ENCODE results near the gene PLG. TPM values are rescaled to one million over a fixed set of nuclear protein-coding genes. Genes with fewer than 3 reads are reported as not detected.
"Not testable (repeated sequence)": the region's sequence is repeated elsewhere in the genome, so short reads cannot be mapped to it uniquely, and the experiment has no call there.

Gene PLG
- total RNA-seq, 4 donors from 2014 or later, result 5.1 TPM; not detected in 3

DNA sequence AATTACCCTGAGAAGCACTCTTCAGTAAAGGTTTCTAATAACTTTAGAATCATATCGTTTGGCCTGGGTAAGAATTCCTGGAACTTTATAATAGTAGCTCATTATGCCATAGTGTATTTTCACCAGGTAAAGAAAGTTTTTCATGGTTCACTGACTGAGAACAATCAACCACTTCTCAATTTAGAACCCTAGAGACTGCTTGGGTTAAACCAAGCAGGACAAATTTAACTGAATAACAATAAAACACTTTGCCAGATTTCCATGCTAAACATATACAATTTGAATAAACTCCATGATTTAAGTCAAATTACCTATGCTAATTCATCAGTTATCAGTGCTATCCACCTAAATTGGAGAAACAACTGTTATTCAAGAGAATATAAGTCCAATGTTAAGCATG lies 99.4 kb downstream of the PLG start:
- no peak overlapping the region for H3K27ac ChIP-seq
- TF ChIP-seq EP300 (IDR thresholded peaks at IDR 0.05) (no peak), POLR2A (IDR thresholded peaks at IDR 0.05) (no peak), POLR2AphosphoS5 (IDR thresholded peaks at IDR 0.05) (no peak)
- TF ChIP-seq, protein P1, sequence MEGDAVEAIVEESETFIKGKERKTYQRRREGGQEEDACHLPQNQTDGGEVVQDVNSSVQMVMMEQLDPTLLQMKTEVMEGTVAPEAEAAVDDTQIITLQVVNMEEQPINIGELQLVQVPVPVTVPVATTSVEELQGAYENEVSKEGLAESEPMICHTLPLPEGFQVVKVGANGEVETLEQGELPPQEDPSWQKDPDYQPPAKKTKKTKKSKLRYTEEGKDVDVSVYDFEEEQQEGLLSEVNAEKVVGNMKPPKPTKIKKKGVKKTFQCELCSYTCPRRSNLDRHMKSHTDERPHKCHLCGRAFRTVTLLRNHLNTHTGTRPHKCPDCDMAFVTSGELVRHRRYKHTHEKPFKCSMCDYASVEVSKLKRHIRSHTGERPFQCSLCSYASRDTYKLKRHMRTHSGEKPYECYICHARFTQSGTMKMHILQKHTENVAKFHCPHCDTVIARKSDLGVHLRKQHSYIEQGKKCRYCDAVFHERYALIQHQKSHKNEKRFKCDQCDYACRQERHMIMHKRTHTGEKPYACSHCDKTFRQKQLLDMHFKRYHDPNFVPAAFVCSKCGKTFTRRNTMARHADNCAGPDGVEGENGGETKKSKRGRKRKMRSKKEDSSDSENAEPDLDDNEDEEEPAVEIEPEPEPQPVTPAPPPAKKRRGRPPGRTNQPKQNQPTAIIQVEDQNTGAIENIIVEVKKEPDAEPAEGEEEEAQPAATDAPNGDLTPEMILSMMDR (IDR thresholded peaks at IDR 0.05), result no peak
- WGBS, result 82% methylated on average over 1 of the region's 1 CpG
- H3K36me3 ChIP-seq, result no peaks in the 10 kb centered on the region
- H3K9me3 ChIP-seq, result no peaks in the 10 kb centered on the region
- H3K4me3 ChIP-seq, result no peak overlapping the region
- no peaks in the 10 kb centered on the region for H3K27me3 ChIP-seq
- no peaks in the 10 kb centered on the region for H3K4me1 ChIP-seq
- no peak for DNase-seq (ENCODE audit: low spot score in 2 of 2)

DNA sequence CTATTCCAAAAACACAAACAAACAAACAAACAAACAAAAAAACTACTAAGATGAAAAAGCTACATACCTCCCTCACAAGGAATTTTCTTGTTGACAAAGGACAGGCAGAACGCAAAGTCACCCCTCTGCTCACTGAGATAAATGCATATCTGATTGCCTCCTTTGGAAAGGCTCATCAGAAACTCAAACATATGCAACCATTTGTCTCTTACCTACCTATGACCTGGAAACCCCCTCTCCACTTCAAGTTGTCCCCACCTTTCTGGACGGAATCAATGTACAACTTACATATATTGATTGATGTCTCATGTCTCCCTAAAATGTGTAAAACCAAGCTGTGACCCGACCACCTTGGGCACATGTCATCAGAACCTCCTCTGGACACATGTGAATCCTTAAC lies 100.0 kb downstream of the PLG start:
- H3K27ac ChIP-seq; H3K27me3 ChIP-seq; H3K4me3 ChIP-seq; H3K4me1 ChIP-seq; DNase-seq (ENCODE audit: low spot score in 2 of 2); H3K9me3 ChIP-seq; H3K36me3 ChIP-seq: not testable (repeated sequence)
- 86% methylated on average over 3 of the region's 3 CpGs for WGBS

Other genes starting within 250 kb of the PLG start
- gene LPA, start 38.0 kb upstream of the PLG start, total RNA-seq, result not detected